GM12892 (cell line): Measurements from ENCODE around the gene TLE5.

ENCODE experiments used
- POLR2A ChIP-seq: IDR thresholded peaks from 2 replicates; pipeline ENCODE4 v1.6.1; 2011; ENCODE audit warnings: low read depth, low read length, control low read depth
- POLR2AphosphoS5 ChIP-seq: IDR thresholded peaks from 2 replicates; pipeline ENCODE4 v1.6.1; 2011; ENCODE audit warnings: low read depth, low read length, control low read depth

GRCh38 chr19:3058009-3058820, 4.1 kb downstream of the TLE5 start:
- TF ChIP-seq POLR2AphosphoS5 (no peak), POLR2A (no peak)
